Liver (tissue), 9 donors: ENCODE results near the gene LRRFIP1. TPM values are rescaled to one million over a fixed set of nuclear protein-coding genes. Genes with fewer than 3 reads are reported as not detected.

Experiments
- DNase-seq: peaks from one replicate; pipeline ENCODE4 v3.0.0-alpha.2; 2017; ENCODE audit warnings: low spot score
- H3K27ac ChIP-seq, 2 donors: one replicate each; pipeline ENCODE4 v1.7.0; 2013; ENCODE audit warnings: inconsistent platforms in 2 of 2, low read length in 2 of 2, control low read depth in 1 of 2, low read depth in 1 of 2, mild to moderate bottlenecking in 1 of 2
- H3K27me3 ChIP-seq, 4 donors: one replicate each; pipeline versions ENCODE4 v1.6.1 to v1.7.0; 2013; ENCODE audit warnings: low read length in 3 of 4, inconsistent platforms in 1 of 4, mild to moderate bottlenecking in 1 of 4, moderate library complexity in 1 of 4; ENCODE audit not compliant: control insufficient read depth in 4 of 4, insufficient read depth in 4 of 4
- H3K36me3 ChIP-seq, 4 donors: one replicate each; pipeline versions ENCODE4 v1.6.1 to v1.7.0; 2013; ENCODE audit warnings: low read length in 3 of 4, mild to moderate bottlenecking in 3 of 4, low read depth in 1 of 4, moderate library complexity in 1 of 4; ENCODE audit not compliant: control insufficient read depth in 4 of 4, insufficient read depth in 3 of 4
- H3K4me1 ChIP-seq, 4 donors: one replicate each; pipeline versions ENCODE4 v1.6.1 to v1.7.0; 2013; ENCODE audit warnings: low read length in 3 of 4, mild to moderate bottlenecking in 3 of 4, moderate library complexity in 1 of 4; ENCODE audit not compliant: control insufficient read depth in 4 of 4, insufficient read depth in 4 of 4
- H3K4me3 ChIP-seq, 3 donors: one replicate each; pipeline versions ENCODE4 v1.6.1 to v1.7.0; 2013; ENCODE audit warnings: low read length in 3 of 3, control low read depth in 1 of 3, low read depth in 1 of 3, mild to moderate bottlenecking in 1 of 3
- H3K9ac ChIP-seq, 2 donors: one replicate each; pipeline ENCODE4 v1.7.0; 2013; ENCODE audit warnings: low read length in 2 of 2, mild to moderate bottlenecking in 2 of 2, moderate library complexity in 2 of 2, control low read depth in 1 of 2, low read depth in 1 of 2
- H3K9me3 ChIP-seq, 4 donors: one replicate each; pipeline versions ENCODE4 v1.6.1 to v1.7.0; 2013; ENCODE audit warnings: low read length in 3 of 4; ENCODE audit not compliant: control insufficient read depth in 4 of 4
- ATF3 ChIP-seq: IDR thresholded peaks from 2 replicates; pipeline ENCODE4 v1.6.1; 2016; ENCODE audit warnings: antibody characterized with exemption
- FOXA1 ChIP-seq: IDR thresholded peaks from 2 replicates; pipeline ENCODE4 v1.6.1; 2016; ENCODE audit warnings: antibody characterized with exemption
- FOXA2 ChIP-seq: IDR thresholded peaks from 2 replicates; pipeline ENCODE4 v1.6.1; 2016; ENCODE audit warnings: antibody characterized with exemption
- GABPA ChIP-seq, 2 donors: IDR thresholded peaks in 1 of 2; conservative IDR thresholded peaks in 1 of 2; 2 replicates each; pipeline ENCODE4 v1.6.1; 2016; ENCODE audit warnings: antibody characterized with exemption in 2 of 2, mild to moderate bottlenecking in 1 of 2, moderate library complexity in 1 of 2
- HNF4G ChIP-seq: IDR thresholded peaks from 2 replicates; pipeline ENCODE4 v1.6.1; 2016; ENCODE audit warnings: antibody characterized with exemption
- JUND ChIP-seq, 2 donors: IDR thresholded peaks; 2 replicates each; pipeline ENCODE4 v1.6.1; 2016; ENCODE audit warnings: antibody characterized with exemption in 2 of 2
- NR2F2 ChIP-seq: IDR thresholded peaks from 2 replicates; pipeline ENCODE4 v1.6.1; 2016; ENCODE audit warnings: antibody characterized with exemption
- RAD21 ChIP-seq, 2 donors: IDR thresholded peaks; 2 replicates each; pipeline ENCODE4 v1.6.1; 2016; ENCODE audit warnings: antibody characterized with exemption in 2 of 2, mild to moderate bottlenecking in 2 of 2
- RXRA ChIP-seq, 2 donors: IDR thresholded peaks; 2 replicates each; pipeline ENCODE4 v1.6.1; 2017 to 2018; ENCODE audit warnings: antibody characterized with exemption in 2 of 2, mild to moderate bottlenecking in 1 of 2
- SP1 ChIP-seq: IDR thresholded peaks from 2 replicates; pipeline ENCODE4 v1.6.1; 2018; ENCODE audit warnings: antibody characterized with exemption, mild to moderate bottlenecking
- TAF1 ChIP-seq: conservative IDR thresholded peaks from 2 replicates; pipeline ENCODE4 v1.6.1; 2016; ENCODE audit warnings: antibody characterized with exemption, mild to moderate bottlenecking
- ZBTB33 ChIP-seq: IDR thresholded peaks from 2 replicates; pipeline ENCODE4 v1.6.1; 2016; ENCODE audit warnings: antibody characterized with exemption
- WGBS: extraction: QIAGEN DNeasy Blood & Tissue Kit; methylation state at CpG from one replicate; pipeline ENCODE4 v1.1.7; 2013; 5-methylcytosine and 5-hydroxymethylcytosine counted together
- polyA plus RNA-seq, 2 donors: library from polyadenylated mRNA; stranded (reverse) in 1 of 2; unstranded in 1 of 2; fragments of 200-250 nt in 1 of 2; fragments of >200 nt in 1 of 2; fragmentation: Nextera tagmentation in 1 of 2; extraction: Ambion mirVana in 1 of 2; gene quantifications; one replicate each; pipeline versions ENCODE4 v1.2.1 to v1.2.3, GENCODE V29; 2013 to 2015
- total RNA-seq, 2 donors: library from RNA; depleted of rRNA; stranded (reverse); fragments of >200 nt; gene quantifications; one replicate each; pipeline ENCODE4 v1.2.3, GENCODE V29; 2014
- TF ChIP-seq, protein P1 (sequence below): IDR thresholded peaks from 2 replicates; pipeline ENCODE4 v1.6.1; 2016; ENCODE audit warnings: antibody characterized with exemption
- TF ChIP-seq, protein P2 (sequence below): fragments of 150-350 bp; IDR thresholded peaks from 2 replicates; pipeline ENCODE4 v1.5.1; 2017; ENCODE audit warnings: improper control_type of control experiment, low read depth, low read length; ENCODE audit not compliant: missing input control
- donor health status: healthy.
- donor health status: healthy.
- donor health status: healthy.
- donor health status: healthy.
- donor health status: healthy.

LRRFIP1 gene
- total and polyA plus RNA-seq, 4 donors: 13.3 to 56.1 (median 39.1) TPM

DNA sequence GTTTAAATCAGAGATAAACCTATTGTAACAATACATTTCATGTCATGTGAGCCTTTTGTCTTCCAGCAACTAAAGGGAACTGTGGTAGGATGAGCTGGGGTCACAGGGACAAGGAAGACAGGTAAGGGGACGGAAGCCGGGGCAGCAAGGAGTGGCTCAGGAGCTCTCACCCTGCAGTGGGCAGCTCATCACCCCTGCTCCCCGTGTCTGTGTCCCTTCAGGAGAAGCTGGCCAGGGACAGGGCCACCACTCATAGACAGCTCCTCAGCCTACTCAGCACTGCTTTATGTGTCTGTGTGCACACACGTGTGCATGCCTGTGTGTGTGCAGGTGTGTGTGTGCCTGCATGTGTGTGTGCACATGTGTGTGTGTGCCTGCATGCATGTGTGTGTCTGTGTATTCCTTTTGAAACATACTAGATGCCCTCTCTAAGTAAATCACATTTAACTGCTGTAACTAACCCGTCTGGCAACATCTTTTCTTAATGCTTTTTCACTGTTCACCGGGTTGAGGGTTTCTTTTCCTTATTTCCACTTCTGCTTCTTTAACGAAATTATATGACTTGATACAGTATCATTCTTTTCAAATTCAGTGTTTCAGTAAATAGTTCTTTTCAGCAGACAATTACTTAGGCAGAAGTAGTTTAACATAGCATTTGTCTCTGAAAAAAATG lies 44.2 kb downstream of the LRRFIP1 start:
- no peak overlapping the region for H3K27ac ChIP-seq
- no peaks in the 10 kb centered on the region for H3K9me3 ChIP-seq
- H3K9ac ChIP-seq: no peak overlapping the region
- H3K4me3 ChIP-seq: no peak overlapping the region
- TF ChIP-seq RXRA (IDR thresholded peaks at IDR 0.05) (no peak), RAD21 (IDR thresholded peaks at IDR 0.05) (no peak), ZBTB33 (no peak), NR2F2 (no peak), JUND (IDR thresholded peaks at IDR 0.05) (no peak), FOXA2 (no peak)
- TF ChIP-seq, protein P1, sequence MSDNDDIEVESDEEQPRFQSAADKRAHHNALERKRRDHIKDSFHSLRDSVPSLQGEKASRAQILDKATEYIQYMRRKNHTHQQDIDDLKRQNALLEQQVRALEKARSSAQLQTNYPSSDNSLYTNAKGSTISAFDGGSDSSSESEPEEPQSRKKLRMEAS: no peak
- no peaks in the 10 kb centered on the region for H3K27me3 ChIP-seq
- WGBS: 87% methylated on average over 7 of the region's 7 CpGs
- no peak for DNase-seq
- no peaks in the 10 kb centered on the region for H3K36me3 ChIP-seq
- peaks cover 8 to 43% (median 25%) of the 10 kb centered on the region in 4 donors for H3K4me1 ChIP-seq

DNA sequence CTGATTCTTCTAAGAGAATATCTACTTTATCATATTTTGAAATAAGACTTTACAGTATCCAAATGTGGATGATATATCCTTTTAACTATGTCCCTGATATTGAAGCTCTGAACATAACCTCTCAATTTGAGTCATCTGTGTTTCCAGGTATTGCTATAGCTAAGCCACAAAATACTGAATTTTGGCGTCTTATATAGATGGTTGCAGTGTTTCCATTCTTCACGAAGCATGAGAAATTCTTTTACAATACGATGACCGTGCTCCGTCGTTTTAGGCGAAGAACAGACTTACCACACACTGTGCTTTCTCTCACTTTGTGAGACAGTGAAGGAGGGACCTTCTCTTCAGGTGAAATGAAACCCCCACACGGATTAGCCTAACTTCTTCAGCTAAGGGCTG lies 45.3 kb downstream of the LRRFIP1 start:
- Histone ChIP-seq H3K9ac (peak overlapping the region in 1 of 2 donors; percentile 75), H3K27me3 (no peaks in the 10 kb centered on the region), H3K4me1 (peaks cover 8 to 48% (median 26%) of the 10 kb centered on the region in 4 donors), H3K4me3 (no peak overlapping the region), H3K27ac (peak overlapping the region; percentile 7 to 76), H3K9me3 (no peaks in the 10 kb centered on the region), H3K36me3 (no peaks in the 10 kb centered on the region)
- no peak for DNase-seq
- TF ChIP-seq TAF1 (no peak), RAD21 (IDR thresholded peaks at IDR 0.05) (no peak), ZBTB33 (no peak), FOXA1 (no peak), JUND (IDR thresholded peaks at IDR 0.05) (no peak), HNF4G (no peak), GABPA (IDR thresholded peaks at IDR 0.05 in 1 of 2, conservative IDR thresholded peaks at IDR 0.05 in 1 of 2) (no peak), ATF3 (no peak), SP1 (no peak)
- TF ChIP-seq, protein P2, sequence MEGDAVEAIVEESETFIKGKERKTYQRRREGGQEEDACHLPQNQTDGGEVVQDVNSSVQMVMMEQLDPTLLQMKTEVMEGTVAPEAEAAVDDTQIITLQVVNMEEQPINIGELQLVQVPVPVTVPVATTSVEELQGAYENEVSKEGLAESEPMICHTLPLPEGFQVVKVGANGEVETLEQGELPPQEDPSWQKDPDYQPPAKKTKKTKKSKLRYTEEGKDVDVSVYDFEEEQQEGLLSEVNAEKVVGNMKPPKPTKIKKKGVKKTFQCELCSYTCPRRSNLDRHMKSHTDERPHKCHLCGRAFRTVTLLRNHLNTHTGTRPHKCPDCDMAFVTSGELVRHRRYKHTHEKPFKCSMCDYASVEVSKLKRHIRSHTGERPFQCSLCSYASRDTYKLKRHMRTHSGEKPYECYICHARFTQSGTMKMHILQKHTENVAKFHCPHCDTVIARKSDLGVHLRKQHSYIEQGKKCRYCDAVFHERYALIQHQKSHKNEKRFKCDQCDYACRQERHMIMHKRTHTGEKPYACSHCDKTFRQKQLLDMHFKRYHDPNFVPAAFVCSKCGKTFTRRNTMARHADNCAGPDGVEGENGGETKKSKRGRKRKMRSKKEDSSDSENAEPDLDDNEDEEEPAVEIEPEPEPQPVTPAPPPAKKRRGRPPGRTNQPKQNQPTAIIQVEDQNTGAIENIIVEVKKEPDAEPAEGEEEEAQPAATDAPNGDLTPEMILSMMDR: no peak
- 70% methylated on average over 8 of the region's 8 CpGs for WGBS
